ENCODE results near the gene TNKS1BP1.

DNA sequence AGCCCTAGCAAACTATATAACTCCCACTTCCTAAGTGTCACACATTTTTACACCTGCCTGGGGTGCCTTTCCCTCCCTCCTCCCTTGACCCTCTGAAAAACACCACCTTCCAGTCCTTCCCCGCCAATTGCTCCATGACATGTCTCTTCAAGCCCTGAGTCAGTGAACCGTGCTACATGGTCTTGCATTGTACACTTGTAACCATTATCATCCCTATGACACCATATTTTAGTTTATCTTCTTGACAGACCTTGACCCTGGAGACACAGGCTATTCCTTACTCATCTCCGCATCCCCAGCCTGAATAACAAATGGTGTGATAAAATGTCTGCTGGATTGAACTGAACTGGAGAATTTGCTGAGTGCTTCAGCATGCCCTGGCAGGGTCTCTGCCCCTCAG, 36.9 kb downstream of the TNKS1BP1 start:
- TF ChIP-seq E2F1 (CRISPR knock-in tag; IDR thresholded peaks at IDR 0.05) = no peak
- no peak for TF ChIP-seq RBM14 (IDR thresholded peaks at IDR 0.05; ENCODE audit: borderline replicate concordance, insufficient read depth, low read depth, low read length)
- TF ChIP-seq, protein P1, sequence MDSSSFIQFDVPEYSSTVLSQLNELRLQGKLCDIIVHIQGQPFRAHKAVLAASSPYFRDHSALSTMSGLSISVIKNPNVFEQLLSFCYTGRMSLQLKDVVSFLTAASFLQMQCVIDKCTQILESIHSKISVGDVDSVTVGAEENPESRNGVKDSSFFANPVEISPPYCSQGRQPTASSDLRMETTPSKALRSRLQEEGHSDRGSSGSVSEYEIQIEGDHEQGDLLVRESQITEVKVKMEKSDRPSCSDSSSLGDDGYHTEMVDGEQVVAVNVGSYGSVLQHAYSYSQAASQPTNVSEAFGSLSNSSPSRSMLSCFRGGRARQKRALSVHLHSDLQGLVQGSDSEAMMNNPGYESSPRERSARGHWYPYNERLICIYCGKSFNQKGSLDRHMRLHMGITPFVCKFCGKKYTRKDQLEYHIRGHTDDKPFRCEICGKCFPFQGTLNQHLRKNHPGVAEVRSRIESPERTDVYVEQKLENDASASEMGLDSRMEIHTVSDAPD (CRISPR knock-in tag; IDR thresholded peaks at IDR 0.05) = no peak

Measured in K562 (cell line).